Kasumi-1 (cell line): ENCODE data around the gene SLC39A11.
"Not testable (repeated sequence)": the region's sequence is repeated elsewhere in the genome, so short reads cannot be mapped to it uniquely, and the experiment has no call there.

Experiments used
- DNase-seq, 2 experiments: peaks; one replicate each; lab custom pipeline; 2025; lab: John Stamatoyannopoulos, UW

The SLC39A11 gene

GRCh38 chr17:72948115-72948514 lies 144.4 kb downstream of the SLC39A11 start:
- DNase-seq = no peak

- DNase-seq = no peak
Measured at GRCh38 chr17:72947475-72947874, 145.0 kb downstream of the SLC39A11 start.

GRCh38 chr17:72946696-72947095 lies 145.8 kb downstream of the SLC39A11 start:
- DNase-seq = no peak

- DNase-seq = no peak
Measured at GRCh38 chr17:72946156-72946555, 146.3 kb downstream of the SLC39A11 start.

- no peak for DNase-seq
Measured at GRCh38 chr17:72945473-72945872, 147.0 kb downstream of the SLC39A11 start.

- no peak for DNase-seq
Measured at GRCh38 chr17:72943826-72944689, 148.4 kb downstream of the SLC39A11 start.

GRCh38 chr17:72942579-72942978 lies 149.9 kb downstream of the SLC39A11 start:
- no peak for DNase-seq

- no peak for DNase-seq
Measured at GRCh38 chr17:72940496-72940895, 152.0 kb downstream of the SLC39A11 start.

- DNase-seq = no peak
Measured at GRCh38 chr17:72938482-72938881, 154.0 kb downstream of the SLC39A11 start.

GRCh38 chr17:72937707-72938106 lies 154.8 kb downstream of the SLC39A11 start:
- DNase-seq = no peak

GRCh38 chr17:72937254-72937653 lies 155.2 kb downstream of the SLC39A11 start:
- not testable (repeated sequence) for DNase-seq

GRCh38 chr17:72935984-72936383 lies 156.5 kb downstream of the SLC39A11 start:
- no peak for DNase-seq

GRCh38 chr17:72934927-72935326 lies 157.6 kb downstream of the SLC39A11 start:
- no peak for DNase-seq

- no peak for DNase-seq
Measured at GRCh38 chr17:72931635-72932034, 160.9 kb downstream of the SLC39A11 start.

GRCh38 chr17:72931163-72931562 lies 161.3 kb downstream of the SLC39A11 start:
- no peak for DNase-seq

- no peak for DNase-seq
Measured at GRCh38 chr17:72930031-72930430, 162.5 kb downstream of the SLC39A11 start.

- no peak for DNase-seq
Measured at GRCh38 chr17:72928454-72929136, 163.9 kb downstream of the SLC39A11 start.

- DNase-seq = no peak
Measured at GRCh38 chr17:72927760-72928159, 164.7 kb downstream of the SLC39A11 start.

- no peak for DNase-seq
Measured at GRCh38 chr17:72927146-72927545, 165.3 kb downstream of the SLC39A11 start.

- DNase-seq = no peak
Measured at GRCh38 chr17:72926171-72926570, 166.3 kb downstream of the SLC39A11 start.

GRCh38 chr17:72924196-72924595 lies 168.3 kb downstream of the SLC39A11 start:
- no peak for DNase-seq

GRCh38 chr17:72922219-72922618 lies 170.3 kb downstream of the SLC39A11 start:
- DNase-seq = no peak

- no peak for DNase-seq
Measured at GRCh38 chr17:72921347-72922054, 171.0 kb downstream of the SLC39A11 start.
